Choroid plexus epithelial cell (primary cell): ENCODE results near the gene PNPLA7.
A peak's percentile ranks its signal among the peaks of the same experiment; 100 is the strongest.

ENCODE experiments used
- DNase-seq: peaks from one replicate; pipeline ENCODE4 v3.0.0-alpha.2; 2010; ENCODE audit warnings: low read depth
- H3K4me3 ChIP-seq: 2 replicates; pipeline ENCODE4 v1.5.1; 2011; ENCODE audit warnings: low read depth, mild to moderate bottlenecking, control low read depth, low read length, moderate library complexity
- TF ChIP-seq, protein P1 (sequence below): conservative IDR thresholded peaks from 2 replicates; pipeline ENCODE4 v1.5.1; 2011; ENCODE audit warnings: low read depth, mild to moderate bottlenecking, control low read depth, inconsistent platforms, low read length, moderate library complexity

Gene PNPLA7

DNA sequence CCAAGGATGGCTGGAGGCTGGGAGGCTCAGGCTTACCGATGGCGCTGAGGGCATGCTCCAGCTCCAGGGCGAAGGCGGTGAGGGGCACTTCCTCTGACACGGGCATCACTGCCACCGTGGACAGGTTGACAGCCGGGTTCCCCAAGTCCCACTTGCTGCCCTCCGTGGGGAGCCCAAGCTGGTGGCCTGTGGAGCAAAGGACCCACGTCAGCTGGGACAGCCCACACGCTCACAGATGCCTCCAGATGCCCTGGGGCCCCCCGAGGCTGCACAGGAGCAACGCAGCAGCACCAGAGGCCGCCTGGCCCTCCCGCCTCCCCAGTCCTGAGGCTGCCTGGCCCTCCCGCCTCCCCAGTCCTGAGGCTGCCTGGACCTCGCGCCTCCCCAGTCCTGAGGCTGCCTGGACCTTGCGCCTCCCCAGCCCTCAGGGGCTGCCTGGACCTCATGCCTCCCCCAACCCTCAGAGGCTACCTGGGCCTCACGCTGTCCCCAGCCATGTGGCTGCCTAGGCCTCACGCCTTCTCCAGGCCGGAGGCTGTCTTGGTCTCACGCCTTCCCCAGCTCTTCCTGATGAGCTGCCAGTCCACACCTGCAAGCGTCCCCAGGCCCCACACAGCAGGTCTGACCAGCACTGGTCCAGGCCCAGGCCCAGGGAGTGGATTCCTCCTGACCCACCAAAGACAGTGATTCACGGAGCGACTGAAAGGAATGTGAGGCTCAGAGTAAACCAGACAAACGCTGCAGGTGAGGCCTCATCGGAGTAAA is 65.5 kb downstream of the PNPLA7 start:
- no peak for DNase-seq
- TF ChIP-seq, protein P1, sequence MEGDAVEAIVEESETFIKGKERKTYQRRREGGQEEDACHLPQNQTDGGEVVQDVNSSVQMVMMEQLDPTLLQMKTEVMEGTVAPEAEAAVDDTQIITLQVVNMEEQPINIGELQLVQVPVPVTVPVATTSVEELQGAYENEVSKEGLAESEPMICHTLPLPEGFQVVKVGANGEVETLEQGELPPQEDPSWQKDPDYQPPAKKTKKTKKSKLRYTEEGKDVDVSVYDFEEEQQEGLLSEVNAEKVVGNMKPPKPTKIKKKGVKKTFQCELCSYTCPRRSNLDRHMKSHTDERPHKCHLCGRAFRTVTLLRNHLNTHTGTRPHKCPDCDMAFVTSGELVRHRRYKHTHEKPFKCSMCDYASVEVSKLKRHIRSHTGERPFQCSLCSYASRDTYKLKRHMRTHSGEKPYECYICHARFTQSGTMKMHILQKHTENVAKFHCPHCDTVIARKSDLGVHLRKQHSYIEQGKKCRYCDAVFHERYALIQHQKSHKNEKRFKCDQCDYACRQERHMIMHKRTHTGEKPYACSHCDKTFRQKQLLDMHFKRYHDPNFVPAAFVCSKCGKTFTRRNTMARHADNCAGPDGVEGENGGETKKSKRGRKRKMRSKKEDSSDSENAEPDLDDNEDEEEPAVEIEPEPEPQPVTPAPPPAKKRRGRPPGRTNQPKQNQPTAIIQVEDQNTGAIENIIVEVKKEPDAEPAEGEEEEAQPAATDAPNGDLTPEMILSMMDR = no peak
- no peak overlapping the region for H3K4me3 ChIP-seq

DNA sequence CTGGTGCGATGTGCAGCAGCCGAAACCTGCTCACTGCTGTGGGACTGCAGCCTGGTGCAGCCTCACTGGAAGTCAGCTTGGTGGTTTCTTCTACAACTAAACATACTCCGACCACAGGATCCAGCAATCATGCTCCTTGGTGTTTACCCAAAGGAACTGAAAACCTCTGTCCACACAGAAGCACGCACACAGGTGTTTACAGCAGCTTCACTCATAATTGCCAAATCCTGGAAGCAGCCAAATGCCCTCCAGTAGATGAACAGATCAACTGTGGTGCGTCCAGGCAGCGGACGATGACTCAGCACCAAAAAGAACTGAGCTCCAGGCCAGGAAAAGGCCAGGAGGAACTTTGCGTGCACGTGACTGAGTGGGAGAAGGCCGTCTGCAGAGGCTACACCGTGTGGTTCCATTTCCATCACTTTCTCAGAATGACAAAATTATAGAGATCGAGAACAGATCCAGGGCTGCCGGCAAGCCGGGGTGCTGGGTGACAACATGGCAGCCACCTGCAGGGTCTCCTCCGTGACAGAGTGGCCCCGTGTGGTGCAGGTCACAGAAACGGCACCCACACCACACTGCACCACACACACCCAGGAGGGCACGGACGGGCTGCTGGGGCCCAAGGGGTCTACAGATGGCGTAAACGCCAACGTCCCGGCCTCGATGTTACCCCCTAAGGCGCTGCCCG is 68.0 kb downstream of the PNPLA7 start:
- TF ChIP-seq, protein P1 = no peak
- H3K4me3 ChIP-seq = no peak overlapping the region
- peak; percentile 84 for DNase-seq

DNA sequence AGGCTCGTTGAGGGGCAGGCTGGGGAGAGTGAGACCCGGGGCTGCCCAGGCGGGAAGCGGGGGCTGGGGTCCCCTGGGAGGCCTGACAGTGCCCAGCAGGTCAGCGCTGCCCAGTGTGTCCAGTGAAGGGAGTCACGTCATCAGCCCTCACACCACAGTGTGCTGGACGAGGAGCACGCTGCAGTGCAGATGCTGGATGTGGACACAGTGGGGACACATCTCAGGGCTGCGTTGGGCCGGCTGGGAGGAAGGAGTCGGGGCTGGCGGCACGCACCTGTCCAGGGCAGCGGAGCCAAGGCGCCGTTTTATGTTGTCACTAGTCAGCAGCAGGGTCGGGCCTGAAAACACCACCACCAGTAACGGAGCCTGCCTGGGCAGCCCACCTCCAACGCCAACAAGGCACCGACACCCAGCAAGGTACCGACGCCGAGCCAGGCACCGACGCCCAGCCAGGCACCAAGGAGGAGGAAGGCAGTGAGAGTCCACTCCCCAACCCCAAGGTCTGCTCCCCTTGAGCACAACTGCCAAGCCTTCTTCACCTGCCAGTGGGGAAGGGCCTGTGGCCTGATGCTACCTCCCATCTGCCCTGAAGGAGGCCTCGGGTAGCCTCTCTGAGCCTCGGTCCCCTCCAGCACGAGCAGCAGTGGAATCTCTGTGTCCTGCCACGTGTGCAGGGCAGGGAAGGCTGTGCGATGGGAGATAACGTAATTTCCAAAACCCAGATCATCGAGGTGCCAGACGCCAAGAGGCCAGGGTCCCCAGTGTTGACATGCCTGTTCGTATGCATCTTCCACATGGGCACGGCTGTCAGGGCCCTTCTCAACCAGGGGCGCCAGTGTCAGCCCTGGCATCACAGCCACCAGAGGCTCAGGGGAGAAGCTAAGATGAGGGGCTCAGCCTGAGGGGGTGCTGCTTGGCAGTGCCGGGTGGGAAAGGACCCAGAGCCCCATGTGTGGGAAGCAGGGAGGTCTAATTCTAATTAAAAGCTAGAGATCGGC is 69.2 kb downstream of the PNPLA7 start:
- H3K4me3 ChIP-seq = no peak overlapping the region
- no peak for DNase-seq
- TF ChIP-seq, protein P1 = no peak

DNA sequence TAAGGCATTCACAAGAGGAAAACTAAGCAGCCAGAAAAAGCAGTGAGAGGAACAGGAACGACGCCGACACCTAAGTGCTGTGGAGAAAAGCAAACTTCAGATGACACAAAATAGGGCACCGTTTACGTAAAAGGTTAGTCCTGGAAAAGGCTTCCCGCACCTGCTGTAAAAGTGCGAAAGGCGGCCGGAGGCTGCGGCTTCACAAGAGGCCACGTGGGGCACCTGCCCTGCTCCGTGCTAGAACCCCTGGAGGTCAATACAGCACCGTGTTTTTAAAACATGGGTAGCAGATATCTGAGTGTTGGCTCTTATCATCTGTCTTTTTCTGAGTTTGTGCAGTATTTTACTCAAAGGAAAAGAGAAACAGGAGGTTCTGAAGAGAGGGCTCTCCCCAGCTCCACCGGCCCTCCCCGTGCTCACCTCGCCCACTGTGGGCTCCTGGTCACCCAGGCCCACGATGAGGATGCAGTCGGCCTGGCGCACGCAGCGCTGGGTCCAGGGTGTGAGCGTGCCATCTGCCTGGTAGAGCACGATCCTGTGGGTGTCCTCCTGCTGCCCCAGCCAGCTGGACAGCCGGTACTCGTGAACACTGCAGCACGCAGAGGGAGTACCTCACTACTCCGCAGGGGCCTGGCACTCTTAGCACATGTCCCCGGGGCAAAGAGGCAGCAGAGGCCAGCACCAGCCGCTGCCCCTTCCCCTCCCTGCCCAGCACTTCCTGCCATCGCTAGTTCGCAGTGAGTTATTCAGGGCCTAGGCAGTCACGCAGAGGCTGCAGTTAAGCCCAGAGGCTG is 70.1 kb downstream of the PNPLA7 start:
- TF ChIP-seq, protein P1 = no peak
- DNase-seq = no peak
- no peak overlapping the region for H3K4me3 ChIP-seq

DNA sequence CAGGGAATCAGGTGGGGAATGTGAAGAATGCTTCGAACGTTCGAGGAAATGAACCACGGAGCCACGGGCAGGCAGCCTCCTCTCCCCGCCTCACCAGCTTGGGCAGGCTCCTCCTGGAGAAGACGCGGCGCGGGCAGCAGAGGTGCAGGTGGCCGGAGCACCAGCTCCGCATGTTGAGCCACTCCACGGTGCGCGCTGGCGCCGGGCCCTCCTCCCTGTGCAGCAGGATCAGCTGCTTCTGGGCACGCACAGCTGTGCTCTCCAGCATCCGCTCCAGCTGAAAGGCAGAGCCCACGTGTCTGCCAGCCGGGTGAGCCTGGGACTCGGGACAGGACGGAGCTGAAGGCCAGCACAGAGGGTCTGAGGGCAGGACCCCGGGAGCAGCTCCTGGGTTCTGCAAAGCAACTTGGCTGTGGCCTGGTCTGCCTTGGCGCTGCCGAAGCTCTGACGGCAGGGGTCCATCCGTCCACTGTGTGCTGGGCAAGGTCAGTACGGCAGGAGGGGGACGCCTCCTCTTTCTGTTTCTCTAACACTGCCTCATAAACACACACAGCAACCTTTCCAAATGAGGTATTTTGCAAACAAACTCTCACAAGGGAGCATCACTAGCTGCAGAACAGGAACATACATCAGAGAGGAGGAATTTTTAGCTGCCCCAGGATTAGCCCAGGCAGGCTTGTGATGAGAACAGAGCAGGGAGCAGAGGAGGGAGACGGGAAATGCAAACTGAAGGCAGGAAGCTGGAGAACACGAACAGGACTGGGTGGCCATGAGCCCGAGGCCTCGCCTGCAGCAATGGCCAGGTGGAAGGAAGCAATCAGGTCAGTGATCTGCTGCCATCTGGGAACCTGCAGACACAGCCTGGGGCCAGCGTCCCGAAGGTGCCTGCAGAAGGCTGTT is 71.0 kb downstream of the PNPLA7 start:
- peak overlapping the region; percentile 15 for H3K4me3 ChIP-seq
- peak; percentile 78 for DNase-seq
- TF ChIP-seq, protein P1 = no peak

DNA sequence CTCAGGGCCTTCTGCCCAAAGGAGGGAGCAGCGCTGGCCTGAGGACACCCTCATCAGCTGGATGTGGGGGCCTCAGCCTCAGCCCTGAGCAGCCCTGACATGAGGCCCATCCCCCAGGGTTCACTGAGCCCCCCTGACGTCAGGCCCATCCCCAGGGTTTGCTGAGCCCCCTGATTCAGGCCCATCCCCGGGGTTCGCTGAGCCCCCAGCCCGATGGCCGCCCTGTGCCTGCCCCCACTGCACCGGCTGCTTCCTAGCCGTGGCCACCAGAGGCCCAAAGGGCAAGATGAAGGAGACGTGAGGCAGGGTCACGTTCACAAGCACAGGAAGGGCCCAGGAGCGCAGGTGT is 71.6 kb downstream of the PNPLA7 start:
- H3K4me3 ChIP-seq = no peak overlapping the region
- no peak for DNase-seq
- TF ChIP-seq, protein P1 = no peak
